Measurements from ENCODE around the gene FPR1.

The FPR1 gene

DNA sequence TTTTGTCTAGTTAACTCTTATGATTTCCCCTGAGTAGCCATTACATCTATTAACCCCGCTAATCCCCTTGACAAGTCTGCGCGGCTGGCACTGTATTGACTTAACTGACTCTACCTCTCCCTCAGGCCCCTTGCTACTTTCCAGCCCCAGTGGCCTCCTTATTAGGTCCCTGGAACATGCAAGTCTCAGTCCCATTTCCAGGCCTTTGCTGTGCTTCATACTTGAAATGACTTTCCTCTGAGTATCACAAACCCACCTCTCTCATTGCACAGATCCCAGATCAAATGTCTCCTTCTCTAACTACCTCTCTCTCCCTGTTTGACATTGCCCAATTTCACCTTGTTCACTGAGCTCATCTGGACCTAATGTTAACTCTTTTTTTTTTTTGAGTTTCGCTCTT, 45.4 kb downstream of the FPR1 start:
- DNase-seq (ENCODE audit: low read depth in 2 of 2) = no peak

GRCh38 chr19:51704626-51705025, 47.1 kb downstream of the FPR1 start:
- no peak for DNase-seq (ENCODE audit: low read depth in 2 of 2)

- DNase-seq (ENCODE audit: low read depth in 2 of 2) = peak; percentile 88 to 95
Measured at GRCh38 chr19:51703575-51704515, 47.8 kb downstream of the FPR1 start.

DNA sequence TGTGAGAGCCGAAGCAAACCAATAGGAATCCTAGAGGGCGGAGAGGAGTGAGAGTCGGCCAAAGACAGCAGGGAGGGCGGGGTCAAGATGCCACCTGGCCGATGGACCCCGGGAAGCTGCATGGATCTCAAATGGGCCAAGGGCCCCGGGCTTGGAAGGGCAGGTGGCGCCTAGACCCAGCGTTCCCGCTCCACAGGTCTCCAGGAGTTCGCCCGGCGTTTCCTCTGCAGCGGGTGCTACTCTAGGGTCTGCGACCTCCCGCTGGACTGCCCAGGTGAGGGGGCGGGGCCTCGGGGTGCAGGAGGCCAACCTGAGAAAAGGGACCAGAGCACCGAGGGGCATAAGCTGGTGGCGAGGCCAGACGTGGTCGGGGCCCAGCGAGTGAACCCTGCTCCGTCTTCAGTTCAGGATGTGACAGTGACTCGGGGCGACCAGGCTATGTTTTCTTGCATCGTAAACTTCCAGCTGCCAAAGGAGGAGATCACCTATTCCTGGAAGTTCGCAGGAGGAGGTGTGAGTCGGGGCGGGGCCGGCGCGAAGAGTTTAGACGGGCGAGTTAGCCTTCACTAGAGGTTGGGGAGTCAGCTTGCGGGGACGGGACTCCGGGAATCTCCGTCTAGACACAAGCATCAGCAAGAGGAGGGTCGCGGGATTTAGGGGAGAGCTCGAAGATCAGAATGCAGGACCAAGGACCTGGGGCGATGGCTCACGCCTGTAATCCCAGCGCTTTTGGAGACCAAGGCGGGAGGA, 48.7 kb downstream of the FPR1 start:
- DNase-seq (ENCODE audit: low read depth in 2 of 2) = no peak

DNA sequence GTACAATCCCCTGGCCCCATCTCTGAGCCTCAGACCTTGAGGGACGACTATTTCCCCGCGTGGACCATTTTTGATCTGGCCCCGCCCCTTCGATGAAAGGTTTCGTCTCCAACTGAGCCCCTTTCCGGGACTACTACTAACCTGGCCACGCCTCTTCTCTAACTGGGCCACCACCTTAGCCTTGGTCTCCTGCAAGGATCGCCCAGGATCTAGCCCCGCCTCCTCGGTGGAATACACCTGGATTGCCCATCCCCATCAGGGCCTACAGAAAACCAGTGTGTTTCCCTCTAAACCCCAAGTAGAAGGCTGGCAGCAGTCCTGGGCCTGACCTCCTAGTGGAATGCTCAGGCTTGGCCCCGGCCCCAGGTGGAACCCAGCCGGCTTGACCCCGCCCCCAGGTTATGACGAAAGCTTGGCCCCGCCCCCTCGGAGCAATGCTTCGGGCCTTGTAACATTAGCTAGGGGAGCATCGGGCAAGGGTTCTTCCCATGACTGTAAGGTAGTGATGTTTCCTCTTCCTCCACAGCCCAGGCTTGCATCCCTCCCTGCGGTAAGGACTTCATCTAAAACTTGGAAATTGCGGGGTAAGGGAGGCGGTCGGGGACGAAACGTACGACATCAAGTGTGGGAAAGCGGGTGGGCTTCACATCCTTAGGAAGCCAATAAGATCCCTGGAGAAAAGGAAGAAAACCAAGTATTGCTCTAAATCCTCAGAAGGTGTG, 49.4 kb downstream of the FPR1 start:
- no peak for DNase-seq (ENCODE audit: low read depth in 2 of 2)

- DNase-seq (ENCODE audit: low read depth in 2 of 2) = no peak
Measured at GRCh38 chr19:51701468-51702100, 50.1 kb downstream of the FPR1 start.

DNA sequence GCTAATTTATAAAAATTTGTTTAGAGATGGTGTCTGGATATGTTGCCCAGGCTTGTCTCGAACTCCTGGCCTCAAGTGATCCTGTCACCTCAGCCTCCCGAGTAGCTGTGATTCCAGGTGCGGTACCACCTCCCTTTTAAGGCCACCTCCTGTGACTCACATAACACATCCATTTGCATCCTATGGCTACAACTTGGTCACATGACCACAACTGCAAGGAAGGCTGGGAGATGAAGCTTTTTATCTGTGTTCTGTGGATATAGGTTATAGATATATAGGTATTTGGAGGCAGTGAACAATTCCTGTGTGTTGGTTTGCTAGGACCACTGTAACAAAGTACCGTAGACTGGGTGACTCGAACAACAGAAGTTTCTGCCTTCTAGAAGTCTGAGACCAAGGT, 52.5 kb downstream of the FPR1 start:
- no peak for DNase-seq (ENCODE audit: low read depth in 2 of 2)

GRCh38 chr19:51698296-51698695, 53.4 kb downstream of the FPR1 start:
- no peak for DNase-seq (ENCODE audit: low read depth in 2 of 2)

- no peak for DNase-seq (ENCODE audit: low read depth in 2 of 2)
Measured at GRCh38 chr19:51697169-51697776, 54.4 kb downstream of the FPR1 start.

GRCh38 chr19:51696606-51697005, 55.1 kb downstream of the FPR1 start:
- DNase-seq (ENCODE audit: low read depth in 2 of 2) = no peak

All from stimulated activated CD8-positive, alpha-beta memory T cell treated with anti-CD3 and anti-CD28 coated beads, Interleukin-7, amount 100 ng/mL, for 1 hour (primary cell).